Endodermal cell (in vitro differentiated cells): ENCODE results near the gene DNM3. TPM values are rescaled to one million over a fixed set of nuclear protein-coding genes. Genes with fewer than 3 reads are reported as not detected.
A peak's percentile ranks its signal among the peaks of the same experiment; 100 is the strongest.

Source experiments
- DNase-seq: peaks from one replicate; pipeline ENCODE4 v3.0.0-alpha.2; 2017
- H3K27ac ChIP-seq: 2 replicates; pipeline ENCODE4 v1.5.1; 2013; ENCODE audit warnings: mild to moderate bottlenecking, low read depth, low read length, moderate library complexity
- H3K27me3 ChIP-seq: 2 replicates; pipeline ENCODE4 v1.6.1; 2013; ENCODE audit warnings: mild to moderate bottlenecking, low read length, moderate library complexity; ENCODE audit not compliant: insufficient read depth, control insufficient read depth, poor library complexity, severe bottlenecking
- H3K36me3 ChIP-seq: 2 replicates; pipeline ENCODE4 v1.7.0; 2013; ENCODE audit warnings: mild to moderate bottlenecking, low read length, moderate library complexity; ENCODE audit not compliant: control insufficient read depth, insufficient read depth
- H3K4me1 ChIP-seq: one replicate; pipeline ENCODE4 v1.7.0; 2013; ENCODE audit warnings: low read length; ENCODE audit not compliant: control insufficient read depth, insufficient read depth
- H3K4me3 ChIP-seq: 2 replicates; pipeline ENCODE4 v1.5.1; 2013; ENCODE audit warnings: mild to moderate bottlenecking, low read length, moderate library complexity
- H3K9ac ChIP-seq: 2 replicates; pipeline ENCODE4 v1.6.1; 2013; ENCODE audit warnings: mild to moderate bottlenecking, low read length, moderate library complexity; ENCODE audit not compliant: poor library complexity, severe bottlenecking; ENCODE audit errors: extremely low read depth
- H3K9me3 ChIP-seq: 2 replicates; pipeline ENCODE4 v1.6.1; 2013; ENCODE audit warnings: mild to moderate bottlenecking, low read length, moderate library complexity; ENCODE audit not compliant: control insufficient read depth
- H3K27ac Mint-ChIP-seq: 2 replicates; pipeline ENCODE4 v1.8.0; 2020; ENCODE audit warnings: mixed read lengths
- H3K27me3 Mint-ChIP-seq: 2 replicates; pipeline ENCODE4 v1.8.0; 2021; ENCODE audit warnings: mild to moderate bottlenecking, mixed read lengths; ENCODE audit not compliant: insufficient read depth
- H3K36me3 Mint-ChIP-seq: 2 replicates; pipeline ENCODE4 v1.8.0; 2020; ENCODE audit warnings: low read depth, mixed read lengths
- H3K4me1 Mint-ChIP-seq: 2 replicates; pipeline ENCODE4 v1.8.0; 2020; ENCODE audit warnings: mixed read lengths
- H3K4me3 Mint-ChIP-seq: 2 replicates; pipeline ENCODE4 v1.8.0; 2020; ENCODE audit warnings: mild to moderate bottlenecking, moderate library complexity, mixed read lengths
- H3K9me3 Mint-ChIP-seq: 2 replicates; pipeline ENCODE4 v1.8.0; 2020; ENCODE audit warnings: mild to moderate bottlenecking, mixed read lengths
- WGBS, 2 experiments: methylation state at CpG; one replicate each; pipeline versions ENCODE4 v1.1.5 to v1.1.7; 2013; ENCODE audit warnings: missing lambda C conversion rate in 2 of 2, mixed read lengths in 1 of 2; ENCODE audit not compliant: insufficient coverage in 1 of 2, insufficient read length in 1 of 2; 5-methylcytosine and 5-hydroxymethylcytosine counted together
- total RNA-seq, 2 donors: library from RNA; stranded (reverse); fragmentation: NEBNext Ultra II Directional in 1 of 2; extraction: Animal tissue kit (Norgen Biotek cat#: 25700) in 1 of 2; gene quantifications; 2 replicates in 1 of 2; 3 replicates in 1 of 2; pipeline ENCODE4 v1.2.1, GENCODE V29; 2021
- TF ChIP-seq, protein P1 (sequence below): fragments of 200-600 bp; sonication (generic); conservative IDR thresholded peaks from 2 replicates; pipeline ENCODE4 v1.5.0; 2021; ENCODE audit warnings: antibody characterized with exemption, mild to moderate bottlenecking

The DNM3 gene
- total RNA-seq, 2 donors from 2014 or later, result 0.53 to 1.8 TPM

DNA sequence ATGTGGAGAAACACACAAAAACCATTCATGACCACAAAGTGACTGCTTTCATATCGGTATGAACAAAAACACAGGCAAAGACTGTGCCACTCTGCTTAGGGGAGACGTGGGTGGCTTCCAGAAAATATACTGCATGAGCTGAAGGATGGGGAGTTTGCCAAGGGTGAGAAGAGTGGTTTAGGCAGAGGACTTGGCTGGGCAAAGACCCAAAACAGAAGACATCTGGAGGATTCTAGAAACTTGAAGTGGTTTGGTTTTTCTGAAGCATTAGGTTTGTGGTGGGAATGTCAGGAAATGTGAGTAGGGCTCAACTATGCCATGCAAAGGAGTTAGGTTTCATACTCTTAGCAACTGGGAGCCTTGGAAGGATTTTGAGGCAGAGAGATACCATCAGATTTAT lies 26.6 kb upstream of the DNM3 start:
- Histone ChIP-seq H3K9ac (no peak overlapping the region), H3K27me3 (no peaks in the 10 kb centered on the region), H3K4me1 (no peaks in the 10 kb centered on the region), H3K4me3 (no peak overlapping the region), H3K36me3 (no peaks in the 10 kb centered on the region), H3K27ac (no peak overlapping the region), H3K9me3 (no peaks in the 10 kb centered on the region)
- Mint-ChIP-seq H3K27ac (no peak overlapping the region), H3K4me1 (peaks cover 12% of the 10 kb centered on the region), H3K4me3 (no peak overlapping the region), H3K36me3 (no peaks in the 10 kb centered on the region), H3K27me3 (no peaks in the 10 kb centered on the region), H3K9me3 (no peaks in the 10 kb centered on the region)
- WGBS, 2 experiments, result 89 to 94% methylated on average over 2 of the region's 2 CpGs
- TF ChIP-seq, protein P1, sequence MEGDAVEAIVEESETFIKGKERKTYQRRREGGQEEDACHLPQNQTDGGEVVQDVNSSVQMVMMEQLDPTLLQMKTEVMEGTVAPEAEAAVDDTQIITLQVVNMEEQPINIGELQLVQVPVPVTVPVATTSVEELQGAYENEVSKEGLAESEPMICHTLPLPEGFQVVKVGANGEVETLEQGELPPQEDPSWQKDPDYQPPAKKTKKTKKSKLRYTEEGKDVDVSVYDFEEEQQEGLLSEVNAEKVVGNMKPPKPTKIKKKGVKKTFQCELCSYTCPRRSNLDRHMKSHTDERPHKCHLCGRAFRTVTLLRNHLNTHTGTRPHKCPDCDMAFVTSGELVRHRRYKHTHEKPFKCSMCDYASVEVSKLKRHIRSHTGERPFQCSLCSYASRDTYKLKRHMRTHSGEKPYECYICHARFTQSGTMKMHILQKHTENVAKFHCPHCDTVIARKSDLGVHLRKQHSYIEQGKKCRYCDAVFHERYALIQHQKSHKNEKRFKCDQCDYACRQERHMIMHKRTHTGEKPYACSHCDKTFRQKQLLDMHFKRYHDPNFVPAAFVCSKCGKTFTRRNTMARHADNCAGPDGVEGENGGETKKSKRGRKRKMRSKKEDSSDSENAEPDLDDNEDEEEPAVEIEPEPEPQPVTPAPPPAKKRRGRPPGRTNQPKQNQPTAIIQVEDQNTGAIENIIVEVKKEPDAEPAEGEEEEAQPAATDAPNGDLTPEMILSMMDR, result no peak
- no peak for DNase-seq

DNA sequence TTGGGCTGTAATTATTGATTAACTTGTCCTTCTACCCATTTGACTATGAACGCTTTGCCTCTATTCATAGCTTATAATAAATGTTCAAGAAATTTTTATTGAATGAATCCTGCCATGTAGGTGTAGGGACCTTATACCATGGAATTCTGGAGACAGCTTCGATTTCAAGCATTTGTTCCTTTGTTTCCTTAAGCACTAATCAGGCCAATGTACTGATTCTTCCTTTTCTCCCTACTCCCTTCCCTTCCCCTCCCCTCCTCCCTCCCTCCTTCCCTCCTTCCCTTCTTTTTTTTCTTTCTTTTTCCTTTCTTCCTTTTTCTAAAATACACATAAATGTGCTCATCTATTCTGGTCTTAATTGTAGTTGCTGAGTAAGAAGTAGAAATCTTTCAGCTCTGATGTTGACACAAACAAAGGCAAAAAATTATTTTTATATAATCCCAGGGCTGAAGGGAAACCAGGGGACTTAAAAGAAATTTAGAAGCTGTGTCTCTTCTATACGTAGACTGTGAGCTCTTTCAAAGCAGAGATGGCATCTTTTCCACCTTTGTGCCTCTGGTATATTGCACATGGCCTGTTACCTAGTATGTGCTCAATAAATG lies 24.9 kb upstream of the DNM3 start:
- no peaks in the 10 kb centered on the region for H3K9me3 Mint-ChIP-seq
- no peak overlapping the region for H3K27ac ChIP-seq
- no peaks in the 10 kb centered on the region for H3K4me1 ChIP-seq
- no peaks in the 10 kb centered on the region for H3K27me3 ChIP-seq
- no peaks in the 10 kb centered on the region for H3K36me3 Mint-ChIP-seq
- H3K4me3 ChIP-seq, result no peak overlapping the region
- H3K36me3 ChIP-seq, result no peaks in the 10 kb centered on the region
- no peaks in the 10 kb centered on the region for H3K27me3 Mint-ChIP-seq
- no peak overlapping the region for H3K27ac Mint-ChIP-seq
- TF ChIP-seq, protein P1, result no peak
- no peak overlapping the region for H3K4me3 Mint-ChIP-seq
- peaks cover 12% of the 10 kb centered on the region for H3K4me1 Mint-ChIP-seq
- H3K9ac ChIP-seq, result no peak overlapping the region
- no peak for DNase-seq
- 91 to 92% methylated on average over 1 to 3 of the region's 3 CpGs for WGBS, 2 experiments
- no peaks in the 10 kb centered on the region for H3K9me3 ChIP-seq

DNA sequence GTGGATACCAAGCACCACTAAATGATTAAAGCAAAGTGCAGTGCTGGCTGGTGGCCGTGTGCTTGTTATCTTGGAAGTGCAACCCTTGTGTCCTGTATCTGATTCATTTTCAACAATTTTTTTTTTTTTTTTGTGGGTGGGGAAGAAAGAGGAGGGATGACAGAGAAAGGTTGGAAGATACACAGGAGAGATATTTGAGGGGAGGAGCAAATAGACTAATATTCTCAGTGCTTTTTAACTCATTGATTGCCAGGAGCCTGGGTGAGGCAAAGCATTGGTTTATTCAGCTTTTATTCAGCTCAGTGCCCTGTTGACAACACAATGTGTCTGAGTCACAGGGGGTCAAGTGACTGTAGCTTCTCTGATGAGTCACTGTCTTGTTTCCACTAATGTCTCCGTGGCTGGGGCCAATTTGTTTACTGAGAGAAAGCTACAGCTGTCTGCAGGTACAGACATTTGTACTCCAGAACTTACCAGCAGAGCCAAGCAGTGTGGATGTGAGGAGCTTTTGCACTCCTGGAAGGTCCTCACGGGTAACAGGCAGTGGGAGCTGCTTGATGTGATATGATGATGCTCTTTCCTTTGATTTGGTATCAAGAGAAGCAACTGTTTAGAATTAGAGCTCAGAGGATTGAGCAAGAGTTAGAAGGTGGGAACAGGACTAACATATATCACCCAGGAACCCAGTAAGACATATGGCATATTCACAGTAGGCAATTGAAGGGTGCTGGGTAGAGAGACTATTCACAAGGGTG lies 23.6 kb upstream of the DNM3 start:
- Mint-ChIP-seq H3K4me1 (peaks cover 12% of the 10 kb centered on the region), H3K4me3 (no peak overlapping the region), H3K36me3 (no peaks in the 10 kb centered on the region), H3K27ac (peak overlapping the region; percentile 85), H3K27me3 (no peaks in the 10 kb centered on the region), H3K9me3 (no peaks in the 10 kb centered on the region)
- no peaks in the 10 kb centered on the region for H3K9me3 ChIP-seq
- H3K9ac ChIP-seq, result no peak overlapping the region
- H3K27ac ChIP-seq, result no peak overlapping the region
- H3K36me3 ChIP-seq, result no peaks in the 10 kb centered on the region
- TF ChIP-seq, protein P1, result no peak
- H3K4me1 ChIP-seq, result no peaks in the 10 kb centered on the region
- no peak overlapping the region for H3K4me3 ChIP-seq
- peak; percentile 75 for DNase-seq
- H3K27me3 ChIP-seq, result no peaks in the 10 kb centered on the region
- WGBS, 2 experiments, result 0 to 22% methylated on average over 2 to 3 of the region's 3 CpGs
